ENCODE measurements around the gene MYOG. TPM values are rescaled to one million over a fixed set of nuclear protein-coding genes. Genes with fewer than 3 reads are reported as not detected.

Gene MYOG
- total and polyA plus RNA-seq, 2 experiments from 2014 or later, result not detected

DNA sequence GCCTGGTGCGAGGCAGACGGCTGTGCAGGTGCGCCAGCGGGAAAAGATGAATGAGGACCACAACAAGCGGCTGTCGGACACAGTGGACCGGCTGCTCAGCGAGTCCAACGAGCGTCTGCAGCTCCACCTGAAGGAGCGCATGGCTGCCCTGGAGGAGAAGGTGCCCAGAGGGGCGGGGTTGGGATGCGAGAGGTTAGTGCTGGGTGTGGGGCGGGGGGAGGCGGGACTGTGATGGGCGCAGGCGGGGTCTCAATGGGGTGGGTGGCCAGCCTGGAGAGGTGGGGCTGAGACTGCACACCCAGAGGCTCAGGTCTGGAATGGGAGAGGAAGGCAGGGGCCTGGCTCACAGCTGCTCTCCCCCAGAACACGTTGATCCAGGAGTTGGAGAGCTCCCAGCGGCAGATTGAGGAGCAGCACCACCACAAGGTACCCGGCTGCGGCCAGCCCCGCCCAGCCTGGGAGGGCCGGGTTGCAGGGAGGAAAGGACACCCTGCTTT is 37.2 kb downstream of the MYOG start:
- H3K79me2 ChIP-seq (replicated peaks; ENCODE audit: insufficient read depth), result no peaks in the 10 kb centered on the region
- H2AFZ ChIP-seq, result peak overlapping the region; percentile 85; the same call in 1 of the 2 replicates
- Mint-ChIP-seq H3K4me3 (no peak overlapping the region), H3K27ac (no peak overlapping the region), H3K36me3 (ENCODE audit: low read depth) (no peaks in the 10 kb centered on the region; the same call in 2 of the 3 replicates), H3K9me3 (no peaks in the 10 kb centered on the region; the same call in 2 of the 3 replicates), H3K4me1 (peaks cover 41% of the 10 kb centered on the region), H3K27me3 (ENCODE audit: insufficient read depth, low read depth, poor library complexity) (peaks cover 11% of the 10 kb centered on the region)
- no peaks in the 10 kb centered on the region for H3K27me3 ChIP-seq (ENCODE audit: insufficient read depth)
- ATAC-seq, result peak; percentile 94
- H3K4me2 ChIP-seq, result peak overlapping the region; percentile 43; the same call in 1 of the 2 replicates
- H3F3A ChIP-seq (replicated peaks; ENCODE audit: low read depth), result 0 out of 2 replicates have a peak, but pooled peaks cover 5% of the 10 kb centered on the region
- no peaks in the 10 kb centered on the region for H3K36me3 ChIP-seq (ENCODE audit: insufficient read depth)
- DNase-seq (ENCODE audit: low spot score), result peak; percentile 84
- 0 out of 2 replicates have a peak overlapping the region, but pooled peaks have one; percentile 26 for H3K4me3 ChIP-seq
- no peaks in the 10 kb centered on the region for H3K9me2 ChIP-seq (ENCODE audit: insufficient read depth)
- TF ChIP-seq, protein P1, sequence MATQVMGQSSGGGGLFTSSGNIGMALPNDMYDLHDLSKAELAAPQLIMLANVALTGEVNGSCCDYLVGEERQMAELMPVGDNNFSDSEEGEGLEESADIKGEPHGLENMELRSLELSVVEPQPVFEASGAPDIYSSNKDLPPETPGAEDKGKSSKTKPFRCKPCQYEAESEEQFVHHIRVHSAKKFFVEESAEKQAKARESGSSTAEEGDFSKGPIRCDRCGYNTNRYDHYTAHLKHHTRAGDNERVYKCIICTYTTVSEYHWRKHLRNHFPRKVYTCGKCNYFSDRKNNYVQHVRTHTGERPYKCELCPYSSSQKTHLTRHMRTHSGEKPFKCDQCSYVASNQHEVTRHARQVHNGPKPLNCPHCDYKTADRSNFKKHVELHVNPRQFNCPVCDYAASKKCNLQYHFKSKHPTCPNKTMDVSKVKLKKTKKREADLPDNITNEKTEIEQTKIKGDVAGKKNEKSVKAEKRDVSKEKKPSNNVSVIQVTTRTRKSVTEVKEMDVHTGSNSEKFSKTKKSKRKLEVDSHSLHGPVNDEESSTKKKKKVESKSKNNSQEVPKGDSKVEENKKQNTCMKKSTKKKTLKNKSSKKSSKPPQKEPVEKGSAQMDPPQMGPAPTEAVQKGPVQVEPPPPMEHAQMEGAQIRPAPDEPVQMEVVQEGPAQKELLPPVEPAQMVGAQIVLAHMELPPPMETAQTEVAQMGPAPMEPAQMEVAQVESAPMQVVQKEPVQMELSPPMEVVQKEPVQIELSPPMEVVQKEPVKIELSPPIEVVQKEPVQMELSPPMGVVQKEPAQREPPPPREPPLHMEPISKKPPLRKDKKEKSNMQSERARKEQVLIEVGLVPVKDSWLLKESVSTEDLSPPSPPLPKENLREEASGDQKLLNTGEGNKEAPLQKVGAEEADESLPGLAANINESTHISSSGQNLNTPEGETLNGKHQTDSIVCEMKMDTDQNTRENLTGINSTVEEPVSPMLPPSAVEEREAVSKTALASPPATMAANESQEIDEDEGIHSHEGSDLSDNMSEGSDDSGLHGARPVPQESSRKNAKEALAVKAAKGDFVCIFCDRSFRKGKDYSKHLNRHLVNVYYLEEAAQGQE (IDR thresholded peaks at IDR 0.05; ENCODE audit: unreplicated experiment), result peak; percentile 43
- TF ChIP-seq EZH2 (IDR thresholded peaks at IDR 0.05; ENCODE audit: low read depth, unreplicated experiment) (no peak), ZNF114 (CRISPR knock-in tag; IDR thresholded peaks at IDR 0.05) (no peak), ZNF331 (CRISPR knock-in tag; IDR thresholded peaks at IDR 0.05; ENCODE audit: low read depth) (no peak), JUNB (IDR thresholded peaks at IDR 0.05; ENCODE audit: unreplicated experiment) (no peak), EZH2phosphoT487 (IDR thresholded peaks at IDR 0.05; ENCODE audit: unreplicated experiment) (no peak), STAT1 (IDR thresholded peaks at IDR 0.05; ENCODE audit: unreplicated experiment) (no peak)
- TF ChIP-seq, protein P2, sequence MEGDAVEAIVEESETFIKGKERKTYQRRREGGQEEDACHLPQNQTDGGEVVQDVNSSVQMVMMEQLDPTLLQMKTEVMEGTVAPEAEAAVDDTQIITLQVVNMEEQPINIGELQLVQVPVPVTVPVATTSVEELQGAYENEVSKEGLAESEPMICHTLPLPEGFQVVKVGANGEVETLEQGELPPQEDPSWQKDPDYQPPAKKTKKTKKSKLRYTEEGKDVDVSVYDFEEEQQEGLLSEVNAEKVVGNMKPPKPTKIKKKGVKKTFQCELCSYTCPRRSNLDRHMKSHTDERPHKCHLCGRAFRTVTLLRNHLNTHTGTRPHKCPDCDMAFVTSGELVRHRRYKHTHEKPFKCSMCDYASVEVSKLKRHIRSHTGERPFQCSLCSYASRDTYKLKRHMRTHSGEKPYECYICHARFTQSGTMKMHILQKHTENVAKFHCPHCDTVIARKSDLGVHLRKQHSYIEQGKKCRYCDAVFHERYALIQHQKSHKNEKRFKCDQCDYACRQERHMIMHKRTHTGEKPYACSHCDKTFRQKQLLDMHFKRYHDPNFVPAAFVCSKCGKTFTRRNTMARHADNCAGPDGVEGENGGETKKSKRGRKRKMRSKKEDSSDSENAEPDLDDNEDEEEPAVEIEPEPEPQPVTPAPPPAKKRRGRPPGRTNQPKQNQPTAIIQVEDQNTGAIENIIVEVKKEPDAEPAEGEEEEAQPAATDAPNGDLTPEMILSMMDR (conservative IDR thresholded peaks at IDR 0.05; ENCODE audit: low read depth in 2 of 2), result peak in 1 of 2 experiments; percentile 25; a peak in 1 of 4 replicates
- peaks cover 25% of the 10 kb centered on the region for H3K4me1 ChIP-seq (ENCODE audit: insufficient read depth)
- H3K27ac ChIP-seq (ENCODE audit: low read depth), result no peak overlapping the region
- no peaks in the 10 kb centered on the region for H4K20me1 ChIP-seq (replicated peaks; ENCODE audit: insufficient read depth)

DNA sequence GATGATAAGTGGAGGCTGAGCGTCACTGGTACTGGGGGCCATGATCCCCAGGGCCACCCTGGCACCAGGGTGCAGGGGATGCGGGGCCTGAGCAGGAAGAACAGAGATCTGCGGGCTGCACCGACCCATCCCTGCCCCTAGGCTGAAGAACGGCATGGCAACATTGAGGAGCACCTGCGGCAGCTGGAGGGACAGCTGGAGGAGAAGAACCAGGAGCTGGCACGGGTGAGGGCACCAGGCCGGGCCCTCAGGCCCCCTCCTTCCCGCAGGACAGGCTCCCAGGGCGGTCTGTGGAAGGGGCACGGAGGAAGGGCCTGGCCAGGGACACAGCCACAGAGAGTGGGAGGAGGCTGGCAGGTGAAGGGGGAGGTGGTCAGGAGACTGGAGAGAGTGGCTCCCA is 37.7 kb downstream of the MYOG start:
- H3K9me2 ChIP-seq (ENCODE audit: insufficient read depth), result no peaks in the 10 kb centered on the region
- ATAC-seq, result peak; percentile 17
- H2AFZ ChIP-seq, result no peak overlapping the region
- no peaks in the 10 kb centered on the region for H3K27me3 ChIP-seq (ENCODE audit: insufficient read depth)
- Mint-ChIP-seq H3K4me3 (no peak overlapping the region; the same call in 2 of the 3 replicates), H3K27me3 (ENCODE audit: insufficient read depth, low read depth, poor library complexity) (peaks cover 13% of the 10 kb centered on the region), H3K27ac (no peak overlapping the region), H3K4me1 (peaks cover 39% of the 10 kb centered on the region), H3K36me3 (ENCODE audit: low read depth) (no peaks in the 10 kb centered on the region; the same call in 2 of the 3 replicates), H3K9me3 (no peaks in the 10 kb centered on the region; the same call in 2 of the 3 replicates)
- no peaks in the 10 kb centered on the region for H4K20me1 ChIP-seq (replicated peaks; ENCODE audit: insufficient read depth)
- H3K4me3 ChIP-seq, result no peak overlapping the region
- H3K27ac ChIP-seq (ENCODE audit: low read depth), result no peak overlapping the region
- peak overlapping the region; percentile 43; the same call in 1 of the 2 replicates for H3K4me2 ChIP-seq
- DNase-seq (ENCODE audit: low spot score), result no peak
- H3F3A ChIP-seq (replicated peaks; ENCODE audit: low read depth), result 0 out of 2 replicates have a peak, but pooled peaks cover 5% of the 10 kb centered on the region
- no peaks in the 10 kb centered on the region for H3K36me3 ChIP-seq (ENCODE audit: insufficient read depth)
- H3K4me1 ChIP-seq (ENCODE audit: insufficient read depth), result peaks cover 22% of the 10 kb centered on the region
- no peaks in the 10 kb centered on the region for H3K79me2 ChIP-seq (replicated peaks; ENCODE audit: insufficient read depth)
- no peak for TF ChIP-seq ZNF331 (CRISPR knock-in tag; IDR thresholded peaks at IDR 0.05; ENCODE audit: low read depth)
- TF ChIP-seq, protein P2 (conservative IDR thresholded peaks at IDR 0.05; ENCODE audit: low read depth in 2 of 2), result no peak
- no peak for TF ChIP-seq EZH2 (IDR thresholded peaks at IDR 0.05; ENCODE audit: low read depth, unreplicated experiment)
- TF ChIP-seq NANOG (IDR thresholded peaks at IDR 0.05; ENCODE audit: borderline replicate concordance), result no peak
- TF ChIP-seq EZH2phosphoT487 (IDR thresholded peaks at IDR 0.05; ENCODE audit: unreplicated experiment), result no peak
- TF ChIP-seq CREB1 (CRISPR knock-in tag; IDR thresholded peaks at IDR 0.05; ENCODE audit: low read depth), result no peak
- TF ChIP-seq JUNB (IDR thresholded peaks at IDR 0.05; ENCODE audit: unreplicated experiment), result no peak
